Glomerular visceral epithelial cell (primary cell): Measurements from ENCODE around the gene TMEM134.
A peak's percentile ranks its signal among the peaks of the same experiment; 100 is the strongest.

Experiments
- DNase-seq: peaks from one replicate; pipeline ENCODE4 v3.0.0-alpha.2; 2016; ENCODE audit errors: extremely low spot score

TMEM134 gene

GRCh38 chr11:67422891-67423290 lies 46.2 kb downstream of the TMEM134 start:
- no peak for DNase-seq

- no peak for DNase-seq
These were observed 47.5 kb downstream of the TMEM134 start for GRCh38 chr11:67421430-67422031.

GRCh38 chr11:67420646-67421429 lies 48.2 kb downstream of the TMEM134 start:
- DNase-seq, result peak; percentile 95

- no peak for DNase-seq
These were observed 48.9 kb downstream of the TMEM134 start for GRCh38 chr11:67420147-67420645.

- no peak for DNase-seq
These were observed 49.6 kb downstream of the TMEM134 start for GRCh38 chr11:67419325-67420049.

- no peak for DNase-seq
These were observed 50.4 kb downstream of the TMEM134 start for GRCh38 chr11:67418476-67419281.

- no peak for DNase-seq
These were observed 51.6 kb downstream of the TMEM134 start for GRCh38 chr11:67417425-67417824.

- DNase-seq, result no peak
These were observed 52.4 kb downstream of the TMEM134 start for GRCh38 chr11:67416416-67417335.

GRCh38 chr11:67415501-67416304 lies 53.3 kb downstream of the TMEM134 start, which contains the start of gene CARNS1:
CARNS1 (plus strand) TSS chr11:67415678; CDS start chr11:67416200, 522 bp downstream.
- no peak for DNase-seq

- DNase-seq, result no peak
These were observed 55.7 kb downstream of the TMEM134 start for GRCh38 chr11:67413266-67413849.

GRCh38 chr11:67412495-67413179 lies 56.4 kb downstream of the TMEM134 start:
- DNase-seq, result no peak

GRCh38 chr11:67411785-67412152 lies 57.3 kb downstream of the TMEM134 start:
- DNase-seq, result no peak
